HL-60 (cell line): ENCODE results near the gene SNRPD2.
A peak's percentile ranks its signal among the peaks of the same experiment; 100 is the strongest.

Experiments used
- CTCF ChIP-seq: IDR thresholded peaks from one replicate; pipeline ENCODE4 v1.5.1; 2011; ENCODE audit warnings: low read length, control low read depth, inconsistent platforms; ENCODE audit not compliant: insufficient read depth
- GABPA ChIP-seq: IDR thresholded peaks from 2 replicates; pipeline ENCODE4 v1.6.1; 2012; ENCODE audit warnings: low read depth
- POLR2AphosphoS5 ChIP-seq: IDR thresholded peaks from 2 replicates; pipeline ENCODE4 v1.6.1; 2012; ENCODE audit warnings: low read depth
- REST ChIP-seq: IDR thresholded peaks from 2 replicates; pipeline ENCODE4 v1.6.1; 2012; ENCODE audit warnings: low read depth; ENCODE audit not compliant: insufficient replicate concordance
- SPI1 ChIP-seq: IDR thresholded peaks from 2 replicates; pipeline ENCODE4 v1.6.1; 2012; ENCODE audit warnings: low read depth, mild to moderate bottlenecking, borderline replicate concordance

- TF ChIP-seq CTCF (peak; percentile 95), REST (no peak), GABPA (no peak), POLR2AphosphoS5 (no peak), SPI1 (0 out of 2 replicates have a peak, but pooled peaks have one; percentile 7)
These were observed 48.5 kb downstream of the SNRPD2 start for GRCh38 chr19:45643024-45643926.
